Measurements from ENCODE around the gene CRYBB3. TPM values are rescaled to one million over a fixed set of nuclear protein-coding genes. Genes with fewer than 3 reads are reported as not detected.

The CRYBB3 gene
- total RNA-seq, 1 donor from 2014 or later = not detected

DNA sequence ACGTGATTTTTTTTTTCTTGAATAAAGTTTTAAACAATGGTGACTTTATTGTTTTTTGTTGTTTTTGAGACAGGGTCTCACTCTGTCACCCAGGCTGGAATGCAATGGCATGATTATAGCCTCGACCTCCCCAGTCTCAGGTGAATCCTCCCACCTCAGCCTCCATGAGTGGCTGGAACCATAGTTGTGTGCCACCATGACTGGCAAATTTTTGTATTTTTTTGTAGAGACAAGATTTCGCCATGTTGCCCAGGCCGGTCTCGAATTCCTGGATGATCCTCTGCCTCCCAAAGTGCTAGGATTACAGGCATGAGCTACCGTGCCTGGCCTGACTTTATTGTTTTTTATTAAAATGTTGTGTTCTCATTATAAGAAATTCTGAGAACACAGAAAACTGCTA is 12.2 kb upstream of the CRYBB3 start:
- Mint-ChIP-seq H3K27me3 (ENCODE audit: unreplicated experiment) (no peaks in the 10 kb centered on the region), H3K4me1 (ENCODE audit: low read depth, unreplicated experiment) (no peaks in the 10 kb centered on the region), H3K4me3 (ENCODE audit: unreplicated experiment) (no peak overlapping the region), H3K9me3 (ENCODE audit: unreplicated experiment) (peaks cover 1% of the 10 kb centered on the region), H3K27ac (ENCODE audit: unreplicated experiment) (no peak overlapping the region), H3K36me3 (ENCODE audit: unreplicated experiment) (peaks cover 11% of the 10 kb centered on the region)
- TF ChIP-seq, protein P1, sequence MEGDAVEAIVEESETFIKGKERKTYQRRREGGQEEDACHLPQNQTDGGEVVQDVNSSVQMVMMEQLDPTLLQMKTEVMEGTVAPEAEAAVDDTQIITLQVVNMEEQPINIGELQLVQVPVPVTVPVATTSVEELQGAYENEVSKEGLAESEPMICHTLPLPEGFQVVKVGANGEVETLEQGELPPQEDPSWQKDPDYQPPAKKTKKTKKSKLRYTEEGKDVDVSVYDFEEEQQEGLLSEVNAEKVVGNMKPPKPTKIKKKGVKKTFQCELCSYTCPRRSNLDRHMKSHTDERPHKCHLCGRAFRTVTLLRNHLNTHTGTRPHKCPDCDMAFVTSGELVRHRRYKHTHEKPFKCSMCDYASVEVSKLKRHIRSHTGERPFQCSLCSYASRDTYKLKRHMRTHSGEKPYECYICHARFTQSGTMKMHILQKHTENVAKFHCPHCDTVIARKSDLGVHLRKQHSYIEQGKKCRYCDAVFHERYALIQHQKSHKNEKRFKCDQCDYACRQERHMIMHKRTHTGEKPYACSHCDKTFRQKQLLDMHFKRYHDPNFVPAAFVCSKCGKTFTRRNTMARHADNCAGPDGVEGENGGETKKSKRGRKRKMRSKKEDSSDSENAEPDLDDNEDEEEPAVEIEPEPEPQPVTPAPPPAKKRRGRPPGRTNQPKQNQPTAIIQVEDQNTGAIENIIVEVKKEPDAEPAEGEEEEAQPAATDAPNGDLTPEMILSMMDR (IDR thresholded peaks at IDR 0.05; ENCODE audit: partially characterized antibody, unreplicated experiment) = no peak
- no peak for DNase-seq

DNA sequence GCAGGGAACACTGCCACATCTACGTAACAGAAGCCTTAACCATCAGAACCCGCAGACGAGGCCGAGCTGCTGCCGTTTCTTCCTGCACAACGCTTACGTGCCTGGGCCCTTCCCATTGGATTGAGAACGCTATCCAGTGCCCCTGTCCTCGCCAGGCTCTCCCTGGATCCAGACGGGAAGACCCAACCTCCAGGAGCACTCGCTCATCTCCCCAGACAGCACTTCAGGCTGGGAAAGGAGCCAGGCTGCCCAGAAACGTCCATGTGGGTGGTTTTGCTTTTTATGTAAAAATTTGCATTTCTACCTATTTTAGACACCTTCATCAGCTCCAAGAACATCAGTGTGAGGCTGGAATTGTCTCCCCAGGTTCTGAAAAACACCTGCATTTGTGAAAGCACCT is 7.3 kb upstream of the CRYBB3 start:
- H3K4me1 Mint-ChIP-seq (ENCODE audit: low read depth, unreplicated experiment) = no peaks in the 10 kb centered on the region
- no peak for DNase-seq
- H3K36me3 Mint-ChIP-seq (ENCODE audit: unreplicated experiment) = peaks cover 6% of the 10 kb centered on the region
- no peak overlapping the region for H3K4me3 Mint-ChIP-seq (ENCODE audit: unreplicated experiment)
- no peaks in the 10 kb centered on the region for H3K9me3 Mint-ChIP-seq (ENCODE audit: unreplicated experiment)
- TF ChIP-seq, protein P1 (IDR thresholded peaks at IDR 0.05; ENCODE audit: partially characterized antibody, unreplicated experiment) = no peak
- H3K27ac Mint-ChIP-seq (ENCODE audit: unreplicated experiment) = no peak overlapping the region
- no peaks in the 10 kb centered on the region for H3K27me3 Mint-ChIP-seq (ENCODE audit: unreplicated experiment)

DNA sequence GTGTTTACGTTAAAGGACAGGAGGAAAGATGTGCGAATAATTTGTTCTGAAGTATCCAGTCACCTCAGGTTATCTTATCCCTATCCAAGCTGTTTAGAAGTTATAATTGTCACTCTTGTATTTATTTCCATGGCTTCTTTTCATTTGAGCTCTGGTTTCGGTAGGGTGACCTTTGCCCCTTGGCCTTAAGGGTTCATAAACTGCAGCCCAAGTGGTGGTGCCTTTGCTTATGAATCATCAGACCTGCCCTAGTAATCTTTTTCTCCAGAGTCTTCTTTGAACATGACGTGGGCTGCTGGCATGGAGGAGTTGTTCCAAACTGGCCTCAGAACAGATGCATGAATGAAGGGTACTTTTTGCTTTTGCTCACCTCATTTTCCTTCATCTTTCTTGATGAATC is 6.5 kb upstream of the CRYBB3 start:
- peaks cover 5% of the 10 kb centered on the region for H3K36me3 Mint-ChIP-seq (ENCODE audit: unreplicated experiment)
- H3K4me3 Mint-ChIP-seq (ENCODE audit: unreplicated experiment) = no peak overlapping the region
- H3K27ac Mint-ChIP-seq (ENCODE audit: unreplicated experiment) = no peak overlapping the region
- no peak for DNase-seq
- no peaks in the 10 kb centered on the region for H3K4me1 Mint-ChIP-seq (ENCODE audit: low read depth, unreplicated experiment)
- TF ChIP-seq, protein P1 (IDR thresholded peaks at IDR 0.05; ENCODE audit: partially characterized antibody, unreplicated experiment) = no peak
- H3K27me3 Mint-ChIP-seq (ENCODE audit: unreplicated experiment) = no peaks in the 10 kb centered on the region
- no peaks in the 10 kb centered on the region for H3K9me3 Mint-ChIP-seq (ENCODE audit: unreplicated experiment)

DNA sequence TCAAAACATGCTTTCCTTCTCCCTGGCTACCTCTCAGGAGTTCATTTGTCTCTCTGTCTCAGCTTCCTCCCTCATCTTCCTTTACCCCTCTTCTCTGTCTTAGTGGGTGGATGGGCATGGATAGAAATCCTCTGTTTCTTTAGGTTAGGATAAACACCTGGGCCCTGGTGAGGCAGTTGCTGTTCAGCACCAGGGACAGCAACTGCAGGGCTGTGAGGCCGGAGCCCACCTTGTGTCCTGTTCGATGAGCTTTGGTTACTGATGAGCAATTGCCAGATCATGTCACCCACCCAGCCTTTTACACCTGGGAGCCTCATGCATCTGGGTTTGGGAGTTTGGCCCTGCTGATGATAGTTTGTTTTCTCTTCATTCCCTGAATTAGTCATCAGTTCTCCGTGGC is 6.1 kb upstream of the CRYBB3 start:
- H3K4me1 Mint-ChIP-seq (ENCODE audit: low read depth, unreplicated experiment) = no peaks in the 10 kb centered on the region
- H3K27ac Mint-ChIP-seq (ENCODE audit: unreplicated experiment) = no peak overlapping the region
- H3K27me3 Mint-ChIP-seq (ENCODE audit: unreplicated experiment) = no peaks in the 10 kb centered on the region
- H3K9me3 Mint-ChIP-seq (ENCODE audit: unreplicated experiment) = no peaks in the 10 kb centered on the region
- TF ChIP-seq, protein P1 (IDR thresholded peaks at IDR 0.05; ENCODE audit: partially characterized antibody, unreplicated experiment) = no peak
- H3K4me3 Mint-ChIP-seq (ENCODE audit: unreplicated experiment) = no peak overlapping the region
- H3K36me3 Mint-ChIP-seq (ENCODE audit: unreplicated experiment) = peaks cover 3% of the 10 kb centered on the region
- no peak for DNase-seq

DNA sequence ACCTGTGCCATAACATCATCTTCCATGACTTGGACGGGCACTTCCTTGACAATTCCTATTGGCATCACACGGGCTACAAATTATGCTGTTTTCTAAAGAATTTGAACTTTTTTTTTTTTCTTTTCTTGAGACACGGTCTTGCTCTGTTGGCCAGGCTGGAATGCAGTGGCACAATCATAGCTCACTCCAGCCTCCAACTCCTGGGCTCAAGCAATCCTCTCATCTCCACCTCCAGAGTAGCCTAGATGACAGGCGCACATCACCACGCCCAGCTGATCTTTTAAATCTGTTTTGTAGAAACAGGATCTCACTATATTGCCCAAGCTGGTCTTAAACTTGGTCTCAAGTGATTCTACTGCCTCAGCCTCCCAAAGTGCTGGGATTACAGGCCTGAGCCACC is 3.3 kb upstream of the CRYBB3 start:
- H3K9me3 Mint-ChIP-seq (ENCODE audit: unreplicated experiment) = no peaks in the 10 kb centered on the region
- TF ChIP-seq, protein P1 (IDR thresholded peaks at IDR 0.05; ENCODE audit: partially characterized antibody, unreplicated experiment) = no peak
- no peak overlapping the region for H3K4me3 Mint-ChIP-seq (ENCODE audit: unreplicated experiment)
- DNase-seq = no peak
- no peaks in the 10 kb centered on the region for H3K27me3 Mint-ChIP-seq (ENCODE audit: unreplicated experiment)
- no peaks in the 10 kb centered on the region for H3K36me3 Mint-ChIP-seq (ENCODE audit: unreplicated experiment)
- H3K27ac Mint-ChIP-seq (ENCODE audit: unreplicated experiment) = no peak overlapping the region
- H3K4me1 Mint-ChIP-seq (ENCODE audit: low read depth, unreplicated experiment) = no peaks in the 10 kb centered on the region
